GM18520 (cell line): Measurements from ENCODE around the gene EIPR1.
"Not testable (repeated sequence)": the region's sequence is repeated elsewhere in the genome, so short reads cannot be mapped to it uniquely, and the experiment has no call there.

Source experiments
- ATAC-seq: cut with Tn5 transposase; IDR thresholded peaks from one replicate; pipeline ENCODE4 v1.9.1; 2021; ENCODE audit not compliant: unreplicated experiment

EIPR1 gene

DNA sequence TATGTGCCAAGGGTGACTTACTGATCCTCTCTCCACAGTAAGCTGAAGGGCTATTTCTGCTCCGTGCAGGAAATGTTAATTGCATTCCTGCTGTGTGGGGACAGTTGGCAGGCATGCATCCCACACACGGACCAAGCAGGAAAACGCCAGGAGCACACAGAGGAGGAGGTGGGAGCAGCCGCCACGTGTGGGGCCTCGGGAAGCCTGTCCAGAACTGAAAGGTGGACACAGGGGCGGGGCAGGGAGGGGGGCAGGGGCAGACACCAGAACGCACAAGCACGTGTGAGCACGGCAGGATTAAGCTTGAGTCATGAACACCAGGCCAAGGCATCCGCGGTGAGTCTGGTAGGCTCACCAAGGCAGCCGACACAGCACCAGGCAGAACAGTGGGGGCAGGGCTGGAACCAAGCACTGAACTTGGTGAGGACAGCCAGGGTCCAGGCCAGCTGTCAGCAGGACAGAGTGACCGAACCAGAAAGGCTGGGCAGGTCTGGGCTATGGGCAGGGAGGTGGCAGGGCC is 177.1 kb downstream of the EIPR1 start:
- no peak for ATAC-seq

- no peak for ATAC-seq
These were observed 177.8 kb downstream of the EIPR1 start for GRCh38 chr2:3199627-3200345.

- ATAC-seq: not testable (repeated sequence)
These were observed 178.9 kb downstream of the EIPR1 start for GRCh38 chr2:3198671-3199192.

DNA sequence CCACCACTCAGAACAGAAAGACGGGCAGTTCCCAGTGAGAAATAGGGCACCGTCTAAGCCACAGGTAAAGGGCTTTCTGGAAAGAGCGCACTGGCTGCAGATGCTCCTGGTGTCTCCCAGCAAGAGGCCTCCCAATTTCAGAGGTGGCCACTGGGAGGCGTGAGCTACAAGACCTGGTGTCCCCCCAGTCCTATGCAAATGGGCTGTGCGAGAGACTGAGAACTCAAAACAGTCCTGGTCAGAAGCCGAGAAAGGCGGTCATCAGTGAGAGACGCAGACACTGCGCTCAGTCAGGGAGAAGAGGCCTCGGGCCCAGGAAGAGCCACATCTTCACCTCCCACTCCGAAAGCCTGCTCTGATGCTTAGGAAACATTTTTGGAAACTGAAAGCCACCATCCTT is 179.5 kb downstream of the EIPR1 start:
- ATAC-seq: no peak

- ATAC-seq: no peak
These were observed 180.3 kb downstream of the EIPR1 start for GRCh38 chr2:3197308-3197707.

DNA sequence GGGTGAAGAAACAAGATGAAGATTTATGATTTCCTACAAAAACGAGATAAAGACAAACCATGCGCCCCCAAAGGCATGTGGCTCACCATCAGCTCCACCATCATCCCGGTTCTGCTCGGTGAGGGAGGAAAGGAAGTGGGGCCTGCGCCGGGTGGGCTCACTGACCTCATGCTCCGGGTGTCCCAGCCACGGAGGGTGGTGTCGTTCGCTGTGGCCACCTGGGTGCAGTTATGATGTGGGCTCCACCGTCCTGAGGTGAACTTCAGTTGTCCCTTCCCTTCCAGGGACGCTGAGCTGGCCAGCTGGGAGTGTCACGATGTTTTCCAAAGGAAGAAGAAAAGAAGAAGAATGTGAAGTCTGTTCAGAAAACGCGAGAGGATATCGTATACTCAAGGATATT is 180.9 kb downstream of the EIPR1 start:
- ATAC-seq: no peak

- ATAC-seq: no peak
These were observed 181.8 kb downstream of the EIPR1 start for GRCh38 chr2:3195641-3196476.

GRCh38 chr2:3194828-3195227 is 182.8 kb downstream of the EIPR1 start:
- no peak for ATAC-seq

- ATAC-seq: no peak
These were observed 183.9 kb downstream of the EIPR1 start for GRCh38 chr2:3193443-3194330.

GRCh38 chr2:3192920-3193319 is 184.7 kb downstream of the EIPR1 start:
- no peak for ATAC-seq

- no peak for ATAC-seq
These were observed 185.3 kb downstream of the EIPR1 start for GRCh38 chr2:3192281-3192818.

- ATAC-seq: no peak
These were observed 187.7 kb downstream of the EIPR1 start for GRCh38 chr2:3189961-3190360.

DNA sequence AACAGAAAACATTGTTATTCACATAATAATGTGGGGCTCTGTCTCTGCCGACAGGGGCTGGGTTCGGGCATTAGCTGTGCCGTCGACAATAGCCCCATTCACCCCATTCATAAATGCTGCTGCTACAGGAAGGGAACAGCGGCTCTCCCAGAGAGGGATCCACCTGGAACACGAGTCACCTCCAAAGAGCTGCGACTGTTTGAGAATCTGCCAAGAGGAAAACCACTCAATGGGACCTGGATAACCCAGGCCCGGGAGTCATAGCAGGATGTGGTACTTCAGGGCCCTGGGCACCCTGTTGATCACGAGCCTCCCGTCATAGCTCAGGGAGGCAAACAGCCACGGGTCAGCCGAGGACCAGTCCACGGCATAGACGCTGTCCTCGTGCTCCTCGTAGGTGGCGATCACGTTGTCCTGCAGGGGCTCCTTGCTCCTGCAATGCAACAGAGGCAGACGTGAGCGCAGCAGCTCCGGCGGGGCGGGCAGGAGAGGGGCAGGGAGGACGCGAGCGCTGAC is 188.5 kb downstream of the EIPR1 start:
- no peak for ATAC-seq

GRCh38 chr2:3188405-3188946 is 189.1 kb downstream of the EIPR1 start:
- no peak for ATAC-seq

DNA sequence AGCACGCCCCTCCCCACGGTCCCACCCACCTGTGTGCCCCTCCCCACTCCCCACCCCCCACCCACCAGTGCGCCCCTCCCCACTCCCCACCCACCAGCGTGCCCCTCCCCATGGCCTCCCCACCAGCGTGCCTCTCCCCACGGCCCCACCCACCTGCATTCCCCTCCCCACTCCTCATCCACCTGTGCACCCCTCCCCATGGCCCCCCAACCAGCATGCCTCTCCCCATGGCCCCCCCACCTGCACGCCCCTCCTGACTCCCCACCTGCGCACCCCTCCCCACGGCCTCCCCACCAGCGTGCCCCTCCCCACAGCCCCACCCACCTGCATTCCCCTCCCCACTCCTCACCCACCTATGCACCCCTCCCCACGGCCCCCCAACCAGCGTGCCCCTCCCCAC is 190.2 kb downstream of the EIPR1 start:
- ATAC-seq: no peak

DNA sequence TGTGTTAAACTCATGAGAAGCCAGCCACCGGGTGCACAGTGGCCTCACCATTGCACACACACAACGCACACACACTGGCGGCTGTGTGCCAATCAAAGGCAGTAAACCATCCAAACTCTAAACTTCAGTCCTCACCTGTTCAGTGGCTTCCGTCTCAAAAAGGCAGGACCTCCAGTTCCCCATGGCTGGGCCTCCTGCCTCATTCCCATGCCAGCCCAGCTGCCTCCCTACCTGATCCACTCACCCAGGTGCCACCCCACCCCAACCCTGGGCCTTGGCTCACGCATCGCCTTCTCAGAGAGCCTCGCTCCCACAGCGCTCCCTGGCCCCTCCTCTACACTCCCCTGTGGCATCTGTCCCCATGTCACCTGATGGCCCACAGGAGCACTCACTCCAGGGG is 190.9 kb downstream of the EIPR1 start:
- ATAC-seq: no peak

DNA sequence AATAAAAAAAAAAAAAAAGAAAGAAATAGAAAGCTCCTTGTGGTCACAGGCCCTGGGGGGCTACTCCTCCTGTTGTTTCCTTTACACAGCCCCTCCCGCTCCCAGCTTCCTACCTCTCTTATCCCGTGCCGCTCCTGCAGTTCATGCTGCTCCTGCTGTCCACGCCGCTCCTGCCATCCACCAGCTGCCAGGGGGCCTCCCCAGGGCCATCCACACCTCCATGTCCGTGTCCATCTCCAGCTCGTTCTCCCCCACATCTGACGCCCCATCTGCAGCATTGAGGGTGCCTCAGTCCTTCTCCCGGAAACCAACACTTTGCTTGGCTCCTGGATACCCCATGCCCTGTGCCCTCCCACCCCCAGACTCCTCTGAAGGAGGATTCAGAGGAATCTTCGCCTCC is 191.7 kb downstream of the EIPR1 start:
- ATAC-seq: no peak

DNA sequence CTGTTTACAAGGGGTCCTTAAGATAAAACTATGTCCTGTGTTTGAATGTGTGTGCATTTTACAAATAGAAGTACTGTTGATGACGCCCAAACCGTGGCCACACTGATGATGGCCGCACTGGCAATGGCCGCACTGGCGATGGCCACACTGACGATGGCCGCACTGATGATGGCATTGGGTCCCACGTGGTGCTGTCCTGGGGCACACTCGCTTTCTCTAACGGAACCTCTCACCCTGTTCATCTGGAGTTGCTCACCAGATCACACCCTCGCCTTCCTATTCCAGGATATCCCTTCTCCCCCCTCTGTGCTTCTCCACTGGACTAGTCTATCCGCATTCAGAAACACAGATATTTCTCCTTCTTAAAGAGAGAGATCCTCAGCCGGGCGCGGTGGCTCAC is 192.4 kb downstream of the EIPR1 start:
- ATAC-seq: no peak

- no peak for ATAC-seq
These were observed 193.5 kb downstream of the EIPR1 start for GRCh38 chr2:3184167-3184566.

DNA sequence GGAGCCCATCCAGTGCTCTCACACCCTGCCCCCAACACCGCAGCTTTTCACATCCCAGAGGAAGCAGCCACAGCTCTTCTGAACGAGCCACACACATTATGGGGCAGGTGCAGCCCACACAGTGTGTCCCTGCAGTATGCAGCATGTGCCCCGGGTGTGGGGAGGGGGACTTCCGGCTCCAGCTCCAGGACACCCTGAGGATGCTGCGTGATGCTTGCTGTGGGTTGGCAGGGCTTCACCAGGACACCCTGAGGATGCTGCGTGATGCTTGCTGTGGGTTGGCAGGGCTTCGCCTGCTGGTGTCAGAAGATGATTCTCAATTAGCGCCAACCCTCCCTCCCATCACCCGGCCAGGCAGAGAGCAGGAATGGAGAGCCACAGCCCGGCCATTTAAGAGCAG is 193.9 kb downstream of the EIPR1 start:
- no peak for ATAC-seq
